Epithelial cell of esophagus (primary cell): ENCODE data around the gene RTP1.

Experiments
- DNase-seq: peaks from one replicate; pipeline ENCODE4 v3.0.0; 2010; ENCODE audit warnings: low read depth
- H3K4me3 ChIP-seq: 2 replicates; pipeline ENCODE4 v1.5.1; 2011; ENCODE audit warnings: mild to moderate bottlenecking, low read length, control low read depth
- CTCF ChIP-seq: IDR thresholded peaks from 2 replicates; pipeline ENCODE4 v1.5.1; 2011; ENCODE audit warnings: low read depth, mild to moderate bottlenecking, low read length, control low read depth, inconsistent platforms; ENCODE audit not compliant: insufficient read depth; ENCODE audit errors: missing control alignments

RTP1 gene

DNA sequence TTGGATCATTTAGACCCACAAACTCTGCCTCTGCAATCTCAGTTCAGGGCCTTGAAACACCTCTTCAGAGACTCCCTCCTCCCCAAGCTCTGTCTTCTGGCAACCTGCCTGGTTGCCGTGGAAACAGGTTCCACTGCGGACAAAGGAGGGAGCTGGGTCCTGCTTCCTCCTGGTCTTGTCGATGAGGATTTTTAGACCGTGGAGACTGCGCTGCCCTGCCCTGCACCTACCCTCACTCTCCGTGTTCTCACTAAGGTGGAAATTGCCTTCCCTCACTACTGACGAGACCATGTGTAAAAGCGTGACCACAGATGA, at the start of gene RTP1:
TSS of gene RTP1 (plus strand) at position 152 of the 315 bp plus-strand sequence. CDS start at position 182, 30 bp downstream.
- DNase-seq: no peak
- TF ChIP-seq CTCF: no peak

DNA sequence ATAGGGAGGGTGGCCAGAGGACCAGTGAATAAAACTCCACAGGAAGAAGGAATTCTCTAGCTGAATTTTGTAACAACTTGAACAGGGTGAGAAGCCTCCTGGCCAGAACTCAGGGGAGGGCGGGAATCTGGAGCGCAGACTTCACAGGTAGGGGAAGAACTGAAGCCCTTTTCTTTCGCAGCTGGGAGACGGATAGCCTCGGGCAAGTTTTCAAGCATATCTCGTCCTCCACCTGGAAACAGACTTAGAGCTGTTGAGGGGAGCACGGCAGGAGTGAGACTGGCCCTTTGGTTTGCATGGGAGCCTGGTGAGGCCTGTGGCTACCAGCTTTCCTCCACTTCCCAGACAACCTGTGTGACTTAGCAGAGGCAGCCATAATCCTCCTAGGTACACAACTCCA, 47.1 kb upstream of the RTP1 start:
- no peak overlapping the region for H3K4me3 ChIP-seq
- no peak for DNase-seq
- no peak for TF ChIP-seq CTCF

More for the DNA sequence above, at the start of gene RTP1:
- H3K4me3 ChIP-seq: no peak within 1 kb of the TSS

- no peak overlapping the region for H3K4me3 ChIP-seq
- TF ChIP-seq CTCF: no peak
- DNase-seq: peak; percentile 10
Measured at GRCh38 chr3:187150599-187150998, 46.7 kb upstream of the RTP1 start.

- no peak for TF ChIP-seq CTCF
- no peak overlapping the region for H3K4me3 ChIP-seq
- no peak for DNase-seq
Measured at GRCh38 chr3:187161556-187161955, 35.7 kb upstream of the RTP1 start.

- no peak for TF ChIP-seq CTCF
Measured at GRCh38 chr3:187162265-187162953, 34.9 kb upstream of the RTP1 start.

GRCh38 chr3:187165144-187165543, 32.1 kb upstream of the RTP1 start:
- TF ChIP-seq CTCF: peak; percentile 63
- no peak overlapping the region for H3K4me3 ChIP-seq
- peak; percentile 76 for DNase-seq

More at GRCh38 chr3:187162265-187162953, 34.9 kb upstream of the RTP1 start:
- H3K4me3 ChIP-seq: no peak overlapping the region
- no peak for DNase-seq

DNA sequence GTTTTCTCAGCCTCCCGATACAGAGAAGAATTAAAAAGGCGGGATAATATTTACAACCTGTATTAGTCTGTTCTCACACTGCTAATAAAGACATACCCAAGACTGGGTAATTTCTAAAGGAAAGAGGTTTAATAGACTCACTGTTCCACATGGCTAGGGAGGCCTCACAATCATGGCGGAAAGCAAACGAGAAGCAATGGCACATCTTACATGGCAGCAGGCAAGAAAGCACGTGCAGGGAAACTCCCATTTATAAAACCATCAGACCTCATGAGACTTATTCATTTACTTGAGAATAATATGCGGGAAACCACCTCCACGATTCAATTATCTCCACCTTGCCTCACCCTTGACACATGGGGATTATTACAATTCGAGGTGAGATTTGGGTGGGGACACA, 30.5 kb upstream of the RTP1 start:
- no peak overlapping the region for H3K4me3 ChIP-seq
- no peak for DNase-seq
- TF ChIP-seq CTCF: no peak
